Neuronal stem cell (in vitro differentiated cells): Measurements from ENCODE around the gene ISG20L2.

Experiments used
- DNase-seq: peaks from one replicate; pipeline ENCODE4 v3.0.0-alpha.2; 2013; ENCODE audit warnings: low spot score
- H2AFZ ChIP-seq: one replicate; pipeline ENCODE4 v1.6.1; 2013; ENCODE audit warnings: mild to moderate bottlenecking, low read length, inconsistent platforms
- H2AK5ac ChIP-seq: 2 replicates; pipeline ENCODE4 v1.6.1; 2013; ENCODE audit warnings: low read depth, mild to moderate bottlenecking, inconsistent platforms, low read length, moderate library complexity, mixed read lengths
- H2BK120ac ChIP-seq: 2 replicates; pipeline ENCODE4 v1.6.1; 2013; ENCODE audit warnings: low read depth, mild to moderate bottlenecking, inconsistent platforms, low read length, moderate library complexity, mixed read lengths
- H2BK12ac ChIP-seq: one replicate; pipeline ENCODE4 v1.6.1; 2013; ENCODE audit warnings: low read length, inconsistent platforms
- H2BK15ac ChIP-seq: 2 replicates; pipeline ENCODE4 v1.6.1; 2013; ENCODE audit warnings: mild to moderate bottlenecking, low read length, inconsistent platforms, mixed read lengths
- H2BK5ac ChIP-seq: one replicate; pipeline ENCODE4 v1.6.1; 2013; ENCODE audit warnings: inconsistent platforms, mild to moderate bottlenecking, low read length, moderate library complexity
- H3K14ac ChIP-seq: one replicate; pipeline ENCODE4 v1.6.1; 2013; ENCODE audit warnings: low read length, inconsistent platforms
- H3K18ac ChIP-seq: 2 replicates; pipeline ENCODE4 v1.6.1; 2013; ENCODE audit warnings: low read length, inconsistent platforms
- H3K23ac ChIP-seq: 2 replicates; pipeline ENCODE4 v1.6.1; 2013; ENCODE audit warnings: low read depth, mild to moderate bottlenecking, mixed read lengths, low read length, inconsistent platforms; ENCODE audit not compliant: poor library complexity
- H3K27ac ChIP-seq: replicated peaks from 3 replicates; pipeline ENCODE4 v1.5.1; 2013; ENCODE audit warnings: low read length, inconsistent platforms
- H3K27me3 ChIP-seq, 3 experiments: 2 replicates each; pipeline ENCODE4 v1.6.1; 2013; ENCODE audit warnings: low read length in 3 of 3, mild to moderate bottlenecking in 2 of 3, inconsistent platforms in 1 of 3, low read depth in 1 of 3, mixed read lengths in 1 of 3, moderate library complexity in 1 of 3; ENCODE audit not compliant: control insufficient read depth in 3 of 3, insufficient read depth in 3 of 3
- H3K36me3 ChIP-seq, 2 donors: replicated peaks in 1 of 2; 2 replicates each; pipeline ENCODE4 v1.6.1; 2013; ENCODE audit warnings: low read length in 2 of 2; ENCODE audit not compliant: control insufficient read depth in 2 of 2, insufficient read depth in 2 of 2
- H3K4ac ChIP-seq: 2 replicates; pipeline ENCODE4 v1.6.1; 2013; ENCODE audit warnings: inconsistent platforms, mild to moderate bottlenecking, low read length, moderate library complexity
- H3K4me1 ChIP-seq, 2 donors: 1 replicate in 1 of 2; 2 replicates in 1 of 2; pipeline ENCODE4 v1.6.1; 2013; ENCODE audit warnings: low read length in 2 of 2, low read depth in 1 of 2; ENCODE audit not compliant: control insufficient read depth in 2 of 2, insufficient read depth in 1 of 2
- H3K4me2 ChIP-seq: one replicate; pipeline ENCODE4 v1.6.1; 2013; ENCODE audit warnings: mild to moderate bottlenecking, low read length, inconsistent platforms; ENCODE audit not compliant: insufficient read depth, poor library complexity, severe bottlenecking
- H3K4me3 ChIP-seq, 2 donors: 2 replicates each; pipeline ENCODE4 v1.5.1; 2013; ENCODE audit warnings: low read length in 2 of 2, mild to moderate bottlenecking in 2 of 2, inconsistent platforms in 1 of 2, moderate library complexity in 1 of 2
- H3K79me1 ChIP-seq: one replicate; pipeline ENCODE4 v1.6.1; 2013; ENCODE audit warnings: low read depth, mild to moderate bottlenecking, inconsistent platforms, low read length, moderate library complexity
- H3K9ac ChIP-seq: one replicate; pipeline ENCODE4 v1.6.1; 2013; ENCODE audit warnings: mild to moderate bottlenecking, low read depth, low read length, inconsistent platforms; ENCODE audit not compliant: poor library complexity
- H3K9me3 ChIP-seq, 2 donors: replicated peaks in 1 of 2; 2 replicates each; pipeline versions ENCODE3 to v1.6.1; 2013; ENCODE audit warnings: low read length in 2 of 2, mild to moderate bottlenecking in 2 of 2, inconsistent platforms in 1 of 2, low read depth in 1 of 2, mixed read lengths in 1 of 2, moderate library complexity in 1 of 2; ENCODE audit not compliant: control insufficient read depth in 2 of 2, insufficient read depth in 1 of 2
- H4K8ac ChIP-seq: one replicate; pipeline ENCODE4 v1.6.1; 2013; ENCODE audit warnings: low read depth, mild to moderate bottlenecking, inconsistent platforms, low read length, moderate library complexity
- H4K91ac ChIP-seq: one replicate; pipeline ENCODE4 v1.6.1; 2013; ENCODE audit warnings: low read length, low read depth, mild to moderate bottlenecking, inconsistent platforms; ENCODE audit not compliant: poor library complexity
- WGBS, 2 donors: extraction: QIAGEN DNeasy Blood & Tissue Kit; methylation state at CpG; one replicate each; pipeline ENCODE4 v1.1.7; 2013; ENCODE audit warnings: missing lambda C conversion rate in 2 of 2, mixed read lengths in 1 of 2; ENCODE audit not compliant: insufficient read length in 2 of 2, insufficient replicate concordance in 1 of 2; ENCODE audit errors: extremely low coverage in 2 of 2; 5-methylcytosine and 5-hydroxymethylcytosine counted together

Gene ISG20L2

DNA sequence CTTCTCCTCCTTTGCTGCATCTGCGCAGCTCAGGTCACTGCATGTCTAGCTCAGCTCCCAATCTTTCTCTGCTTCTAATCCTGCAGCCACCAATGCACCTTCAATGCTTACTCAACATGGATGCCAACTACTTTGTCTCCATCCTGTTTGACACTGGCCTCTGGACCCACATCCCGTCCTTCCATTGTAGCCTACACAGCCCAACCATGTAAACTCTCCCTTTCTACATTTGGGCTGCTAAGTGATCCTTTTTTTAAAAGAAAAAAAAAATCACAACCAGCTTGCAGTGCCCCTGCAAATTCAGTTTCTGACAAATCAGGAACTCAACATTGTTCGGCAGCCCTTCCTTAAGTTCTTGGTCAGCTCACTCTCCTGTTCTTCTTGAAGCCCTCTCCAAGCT, 13.7 kb downstream of the ISG20L2 start:
- no peak overlapping the region for H2BK120ac ChIP-seq
- H2BK15ac ChIP-seq: no peak overlapping the region
- H4K8ac ChIP-seq: no peak overlapping the region
- no peak overlapping the region for H3K27ac ChIP-seq
- H3K18ac ChIP-seq: no peak overlapping the region
- no peak overlapping the region for H2AFZ ChIP-seq
- no peak overlapping the region for H3K14ac ChIP-seq
- H2AK5ac ChIP-seq: no peak overlapping the region
- no peak overlapping the region for H2BK12ac ChIP-seq
- H2BK5ac ChIP-seq: no peak overlapping the region
- H3K4me3 ChIP-seq: no peak overlapping the region
- H3K4me1 ChIP-seq: peaks cover 15 to 18% of the 10 kb centered on the region in 2 donors
- H3K4ac ChIP-seq: no peak overlapping the region
- no peaks in the 10 kb centered on the region for H3K27me3 ChIP-seq
- H3K9ac ChIP-seq: no peak overlapping the region
- no peaks in the 10 kb centered on the region for H3K79me1 ChIP-seq
- no peak overlapping the region for H4K91ac ChIP-seq
- WGBS, 2 donors: no CpG with 5 or more reads among the region's 3 CpGs
- DNase-seq: no peak
- no peak overlapping the region for H3K23ac ChIP-seq
- H3K9me3 ChIP-seq: no peaks in the 10 kb centered on the region
- no peak overlapping the region for H3K4me2 ChIP-seq
- peaks cover 0 to 7% of the 10 kb centered on the region in 2 donors for H3K36me3 ChIP-seq

DNA sequence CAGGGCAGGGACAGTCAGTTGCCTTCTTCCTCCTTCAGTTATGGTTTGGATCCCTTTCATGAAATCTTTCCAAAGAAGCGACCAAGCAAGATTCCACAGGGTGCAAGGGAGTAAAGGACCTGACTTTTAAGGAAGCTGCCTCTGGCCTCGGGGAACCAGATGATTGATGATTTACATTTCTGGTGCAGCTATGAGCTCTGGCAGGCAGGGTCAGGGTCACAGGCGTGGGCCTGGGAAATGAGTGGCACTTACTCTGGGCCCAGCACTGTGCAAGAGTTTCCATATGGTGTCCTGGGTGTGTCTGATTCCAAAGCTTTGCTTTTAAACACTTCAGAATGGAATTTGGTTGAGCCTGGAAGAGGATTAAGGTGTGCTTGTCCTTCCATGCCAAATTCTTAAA, 15.9 kb downstream of the ISG20L2 start:
- Histone ChIP-seq H2AK5ac (peak overlapping the region; percentile 3), H3K4me3 (no peak overlapping the region), H3K14ac (no peak overlapping the region), H3K9ac (no peak overlapping the region), H2BK120ac (no peak overlapping the region), H4K8ac (no peak overlapping the region), H3K18ac (no peak overlapping the region), H3K27ac (no peak overlapping the region), H2BK12ac (no peak overlapping the region), H3K4me1 (peaks cover 37 to 39% of the 10 kb centered on the region in 2 donors), H3K79me1 (no peaks in the 10 kb centered on the region), H4K91ac (no peak overlapping the region), H2BK5ac (no peak overlapping the region), H3K27me3 (no peaks in the 10 kb centered on the region), H3K4ac (no peak overlapping the region), H3K36me3 (no peaks in the 10 kb centered on the region), H2AFZ (no peak overlapping the region), H2BK15ac (no peak overlapping the region), H3K4me2 (no peak overlapping the region), H3K9me3 (no peaks in the 10 kb centered on the region), H3K23ac (no peak overlapping the region)
- DNase-seq: no peak
- WGBS, 2 donors: no CpG with 5 or more reads among the region's 3 CpGs

DNA sequence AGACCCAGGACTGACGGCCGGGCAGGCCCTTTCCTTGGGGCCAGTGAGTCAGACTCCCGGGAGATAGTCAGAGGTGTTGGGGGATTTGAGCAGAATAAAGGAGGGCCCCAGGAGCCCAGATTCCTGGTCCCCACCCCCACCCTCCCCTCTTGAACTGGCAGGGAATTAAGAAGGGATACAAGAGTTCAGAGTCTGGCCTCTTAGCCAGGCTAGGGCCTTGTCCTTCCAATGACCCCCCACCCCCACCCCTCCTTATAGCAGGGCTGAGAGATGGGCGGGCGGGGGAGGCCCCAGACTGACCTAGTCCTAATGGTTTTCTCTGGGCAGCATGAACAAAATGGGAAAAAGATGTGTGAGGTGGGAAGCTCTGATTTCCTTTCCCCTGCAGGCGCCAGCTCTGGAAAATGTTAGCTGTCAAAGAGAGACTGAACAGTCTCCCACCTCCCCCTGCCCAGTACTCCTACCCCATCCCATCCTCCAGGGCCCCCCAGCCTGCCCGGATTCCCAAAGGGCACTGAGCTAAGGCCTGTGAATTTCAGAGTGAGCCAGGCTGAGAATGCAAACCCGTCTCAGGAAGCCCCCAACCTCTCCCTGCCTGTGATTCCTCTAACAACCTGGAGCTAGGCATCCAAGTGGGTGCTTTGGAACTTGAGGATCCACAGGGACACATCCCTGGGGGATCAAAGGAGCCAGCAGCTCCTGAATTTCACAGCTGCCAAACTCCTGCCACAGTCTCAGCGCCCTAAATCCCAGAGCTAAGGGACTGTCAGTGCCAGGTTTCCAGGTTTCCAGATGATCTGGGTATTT, 17.4 kb downstream of the ISG20L2 start:
- H3K4ac ChIP-seq: no peak overlapping the region
- peaks cover 45 to 48% of the 10 kb centered on the region in 2 donors for H3K4me1 ChIP-seq
- H4K8ac ChIP-seq: no peak overlapping the region
- H3K23ac ChIP-seq: no peak overlapping the region
- H3K36me3 ChIP-seq: no peaks in the 10 kb centered on the region
- no peak overlapping the region for H3K27ac ChIP-seq
- H3K18ac ChIP-seq: peak overlapping the region; percentile 59
- no CpG with 5 or more reads among the region's 9 CpGs for WGBS, 2 donors
- no peaks in the 10 kb centered on the region for H3K79me1 ChIP-seq
- H3K27me3 ChIP-seq: no peaks in the 10 kb centered on the region
- no peak overlapping the region for H3K4me2 ChIP-seq
- H2AK5ac ChIP-seq: peak overlapping the region; percentile 97
- peak overlapping the region; percentile 6 for H2BK120ac ChIP-seq
- no peak overlapping the region for H3K9ac ChIP-seq
- H3K9me3 ChIP-seq: no peaks in the 10 kb centered on the region
- H3K14ac ChIP-seq: no peak overlapping the region
- DNase-seq: no peak
- peak overlapping the region; percentile 59 for H2BK15ac ChIP-seq
- H4K91ac ChIP-seq: no peak overlapping the region
- H2BK5ac ChIP-seq: no peak overlapping the region
- H2AFZ ChIP-seq: no peak overlapping the region
- H2BK12ac ChIP-seq: no peak overlapping the region
- H3K4me3 ChIP-seq: no peak overlapping the region

DNA sequence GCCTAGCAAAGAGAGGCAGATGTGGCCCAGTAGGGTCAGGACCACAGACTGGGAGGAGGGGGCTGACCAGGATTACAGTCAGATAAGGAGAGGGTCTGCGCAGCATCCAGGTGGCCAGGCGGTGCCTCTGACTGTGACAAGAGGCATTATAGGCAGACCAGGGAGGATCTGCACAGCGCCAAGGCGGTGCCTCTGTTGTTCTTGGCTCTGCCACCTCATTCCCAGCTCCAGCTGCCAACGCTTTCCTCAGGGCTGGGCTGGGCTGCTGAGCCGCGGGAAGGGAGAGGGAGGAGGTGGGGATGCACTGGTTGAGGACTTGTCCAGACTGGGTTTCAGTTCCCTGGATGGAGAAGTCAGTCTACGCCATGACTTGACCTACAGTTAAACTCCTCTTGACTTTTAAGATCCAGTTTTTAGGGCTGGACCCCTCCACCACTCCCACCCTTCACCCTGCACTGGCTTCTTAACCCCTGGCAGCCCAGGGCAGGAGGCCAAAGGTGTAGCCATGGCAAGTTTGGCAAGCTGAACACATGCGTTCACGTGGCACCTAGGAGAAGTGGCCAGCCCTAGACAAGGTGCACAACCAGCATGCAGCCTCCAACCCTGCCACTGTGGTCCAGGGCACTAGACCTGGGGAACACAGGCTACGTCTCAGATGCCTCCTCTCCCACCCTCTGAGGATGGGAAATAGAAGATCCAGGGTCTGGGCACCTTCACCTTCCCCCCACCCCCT, 18.6 kb downstream of the ISG20L2 start:
- Histone ChIP-seq H3K9me3 (no peaks in the 10 kb centered on the region), H3K23ac (peak overlapping the region; percentile 76), H3K79me1 (no peaks in the 10 kb centered on the region), H3K4ac (peak overlapping the region; percentile 57), H3K4me1 (peaks cover 45 to 51% of the 10 kb centered on the region in 2 donors), H3K27ac (no peak overlapping the region), H2BK15ac (peak overlapping the region; percentile 100), H3K4me3 (no peak overlapping the region), H3K14ac (peak overlapping the region; percentile 49), H2BK120ac (no peak overlapping the region), H3K9ac (no peak overlapping the region), H2AFZ (no peak overlapping the region), H3K4me2 (no peak overlapping the region), H2BK5ac (peak overlapping the region; percentile 70), H4K8ac (no peak overlapping the region), H2AK5ac (peak overlapping the region; percentile 97), H2BK12ac (peak overlapping the region; percentile 98), H4K91ac (peak overlapping the region; percentile 54), H3K18ac (peak overlapping the region; percentile 92), H3K27me3 (no peaks in the 10 kb centered on the region), H3K36me3 (no peaks in the 10 kb centered on the region)
- DNase-seq: no peak
- WGBS, 2 donors: no CpG with 5 or more reads among the region's 11 CpGs
